KMS-11 (cell line): ENCODE measurements around the gene ABCC11.

Experiments used
- H2AFZ ChIP-seq: fragments of 200-600 bp; sonication (generic); 2 replicates; pipeline ENCODE4 v1.6.1; 2016; ENCODE audit warnings: antibody characterized with exemption, mixed run types, low read depth
- H3K27ac ChIP-seq: fragments of 200-600 bp; sonication (generic); 2 replicates; pipeline ENCODE4 v1.6.1; 2016; ENCODE audit warnings: mild to moderate bottlenecking, mixed run types
- H3K27me3 ChIP-seq: fragments of 200-600 bp; sonication (generic); 2 replicates; pipeline ENCODE4 v1.6.1; 2017; ENCODE audit warnings: mild to moderate bottlenecking, low read depth, mixed run types, moderate library complexity; ENCODE audit not compliant: insufficient read depth
- H3K36me3 ChIP-seq: fragments of 200-600 bp; sonication (generic); 2 replicates; pipeline ENCODE4 v1.6.1; 2017; ENCODE audit warnings: mild to moderate bottlenecking, mixed run types; ENCODE audit not compliant: insufficient read depth
- H3K4me1 ChIP-seq: fragments of 200-600 bp; sonication (generic); 2 replicates; pipeline ENCODE4 v1.6.1; 2016; ENCODE audit warnings: mild to moderate bottlenecking, low read depth, mixed run types; ENCODE audit not compliant: poor library complexity, severe bottlenecking
- H3K4me2 ChIP-seq: fragments of 200-600 bp; sonication (generic); 2 replicates; pipeline ENCODE4 v1.7.0; 2016; ENCODE audit warnings: mild to moderate bottlenecking, mixed run types
- H3K4me3 ChIP-seq: fragments of 200-600 bp; sonication (generic); IDR thresholded peaks from 2 replicates; pipeline ENCODE4 v1.6.1; 2017; ENCODE audit warnings: low read depth, low read length, mixed read lengths; ENCODE audit not compliant: insufficient read depth
- H3K79me2 ChIP-seq: fragments of 200-600 bp; sonication (generic); 2 replicates; pipeline ENCODE4 v1.6.1; 2016; ENCODE audit warnings: low read depth, mixed run types; ENCODE audit not compliant: insufficient read depth
- H3K9ac ChIP-seq: fragments of 200-600 bp; sonication (generic); 2 replicates; pipeline ENCODE4 v1.6.1; 2016; ENCODE audit warnings: mild to moderate bottlenecking, mixed run types
- H4K20me1 ChIP-seq: fragments of 200-600 bp; sonication (generic); 2 replicates; pipeline ENCODE4 v1.6.1; 2016; ENCODE audit warnings: mild to moderate bottlenecking, mixed run types; ENCODE audit not compliant: insufficient read depth
- CTCF ChIP-seq: fragments of 200-600 bp; sonication (generic); conservative IDR thresholded peaks from 2 replicates; pipeline ENCODE4 v1.6.1; 2017; ENCODE audit warnings: low read depth, mild to moderate bottlenecking, antibody characterized with exemption, low read length, moderate library complexity, mixed read lengths

Gene ABCC11

DNA sequence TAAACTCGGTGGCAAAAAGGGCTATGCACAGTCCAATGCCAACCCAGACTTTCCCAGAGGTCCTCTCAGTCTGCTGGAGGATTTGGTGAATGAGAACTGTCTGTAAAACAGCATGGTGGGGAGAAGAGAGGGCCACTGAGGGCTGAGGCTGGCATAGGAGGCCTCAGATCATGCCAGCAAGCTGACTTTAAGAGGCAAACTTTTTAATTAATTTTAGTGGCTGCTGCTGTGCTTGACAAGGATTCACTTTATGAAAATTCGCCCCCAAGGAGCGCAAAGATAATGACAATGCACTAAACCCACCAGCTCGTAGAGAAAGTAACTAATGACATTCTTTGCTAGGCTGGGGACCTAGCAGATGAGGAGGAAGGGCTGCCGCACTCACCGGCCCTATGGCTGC, 106.5 kb downstream of the ABCC11 start:
- Histone ChIP-seq H3K9ac (no peak overlapping the region), H3K4me1 (no peaks in the 10 kb centered on the region), H3K4me3 (no peak overlapping the region), H3K79me2 (no peaks in the 10 kb centered on the region), H3K4me2 (no peak overlapping the region), H3K27me3 (no peaks in the 10 kb centered on the region), H3K36me3 (no peaks in the 10 kb centered on the region), H3K27ac (no peak overlapping the region), H4K20me1 (no peaks in the 10 kb centered on the region), H2AFZ (no peak overlapping the region)
- TF ChIP-seq CTCF: no peak

DNA sequence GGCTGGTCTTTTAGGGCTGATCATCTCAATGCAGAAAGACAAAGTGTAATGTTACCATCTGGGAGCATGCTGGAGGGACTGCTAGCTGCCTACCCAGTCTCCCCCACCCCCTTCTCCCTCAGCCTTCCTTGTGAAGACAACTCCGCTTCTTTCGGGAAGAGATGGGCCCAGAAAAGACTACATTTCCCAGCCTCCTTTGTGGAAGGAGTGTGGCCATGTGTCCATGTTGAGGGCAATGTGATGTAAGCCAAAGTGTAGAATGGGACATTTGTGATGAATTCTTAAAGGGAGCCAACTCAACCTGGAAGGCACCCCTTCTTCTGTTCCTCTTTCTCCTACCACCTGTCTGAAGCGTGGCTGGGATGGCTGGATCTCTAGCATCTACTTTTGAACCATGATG, 107.8 kb downstream of the ABCC11 start:
- no peak for TF ChIP-seq CTCF
- H3K9ac ChIP-seq: no peak overlapping the region

DNA sequence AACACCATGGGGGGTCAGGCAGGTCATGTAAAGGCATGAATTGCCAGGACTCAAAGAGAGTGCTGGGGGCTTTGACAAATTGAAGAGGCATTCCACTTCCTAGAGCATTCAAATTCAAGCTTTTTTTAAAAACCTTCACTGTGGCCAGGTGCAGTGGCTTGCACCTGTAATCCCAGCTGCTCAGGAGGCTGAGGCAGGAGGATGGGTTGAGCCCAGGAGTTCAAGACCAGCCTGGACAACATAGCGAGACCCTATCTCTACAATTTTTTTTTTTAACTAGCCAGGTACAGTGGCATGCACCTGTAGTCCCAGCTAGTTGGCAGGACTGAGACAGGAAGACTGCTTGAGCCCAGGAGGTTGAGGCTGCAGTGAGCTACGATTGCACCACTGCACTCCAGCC, 108.8 kb downstream of the ABCC11 start:
- Histone ChIP-seq H3K4me1 (no peaks in the 10 kb centered on the region), H3K4me2 (no peak overlapping the region), H3K36me3 (no peaks in the 10 kb centered on the region), H3K27me3 (no peaks in the 10 kb centered on the region), H2AFZ (no peak overlapping the region), H3K79me2 (no peaks in the 10 kb centered on the region), H3K27ac (no peak overlapping the region), H3K4me3 (no peak overlapping the region), H4K20me1 (no peaks in the 10 kb centered on the region), H3K9ac (no peak overlapping the region)
- TF ChIP-seq CTCF: no peak

More for the DNA sequence above, 107.8 kb downstream of the ABCC11 start:
- H3K4me3 ChIP-seq: no peak overlapping the region
- no peak overlapping the region for H3K4me2 ChIP-seq
- no peak overlapping the region for H3K27ac ChIP-seq
- no peaks in the 10 kb centered on the region for H3K27me3 ChIP-seq
- H3K79me2 ChIP-seq: no peaks in the 10 kb centered on the region
- no peak overlapping the region for H2AFZ ChIP-seq
- no peaks in the 10 kb centered on the region for H4K20me1 ChIP-seq
- no peaks in the 10 kb centered on the region for H3K4me1 ChIP-seq
- no peaks in the 10 kb centered on the region for H3K36me3 ChIP-seq

GRCh38 chr16:48137822-48138221, 109.5 kb downstream of the ABCC11 start:
- Histone ChIP-seq H4K20me1 (no peaks in the 10 kb centered on the region), H3K4me2 (no peak overlapping the region), H3K79me2 (no peaks in the 10 kb centered on the region), H3K9ac (no peak overlapping the region), H3K4me3 (no peak overlapping the region), H3K27me3 (no peaks in the 10 kb centered on the region), H2AFZ (no peak overlapping the region), H3K36me3 (no peaks in the 10 kb centered on the region), H3K4me1 (no peaks in the 10 kb centered on the region), H3K27ac (no peak overlapping the region)
- no peak for TF ChIP-seq CTCF
